H9 (cell line): ENCODE results near the gene PLD5. TPM values are rescaled to one million over a fixed set of nuclear protein-coding genes. Genes with fewer than 3 reads are reported as not detected.

ENCODE experiments used
- DNase-seq: peaks from one replicate; pipeline ENCODE4 v3.0.0-alpha.2; 2017
- H2AFZ ChIP-seq: one replicate; pipeline ENCODE4 v1.6.1; 2013; ENCODE audit warnings: mild to moderate bottlenecking, low read length, control low read depth, moderate library complexity
- H2AK5ac ChIP-seq: 2 replicates; pipeline ENCODE4 v1.6.1; 2013; ENCODE audit warnings: low read length, control low read depth, mixed read lengths; ENCODE audit not compliant: insufficient read length
- H2BK120ac ChIP-seq: one replicate; pipeline ENCODE4 v1.6.1; 2013; ENCODE audit warnings: low read depth, mild to moderate bottlenecking, low read length, control low read depth, inconsistent platforms; ENCODE audit not compliant: poor library complexity, severe bottlenecking
- H2BK12ac ChIP-seq: 2 replicates; pipeline ENCODE4 v1.6.1; 2013; ENCODE audit warnings: low read length, control low read depth, mixed read lengths, low read depth; ENCODE audit not compliant: insufficient read length
- H2BK15ac ChIP-seq: 2 replicates; pipeline ENCODE4 v1.6.1; 2013; ENCODE audit warnings: low read depth, low read length, control low read depth
- H2BK20ac ChIP-seq: one replicate; pipeline ENCODE4 v1.6.1; 2013; ENCODE audit warnings: low read depth, mild to moderate bottlenecking, low read length, control low read depth, inconsistent platforms; ENCODE audit not compliant: poor library complexity, severe bottlenecking
- H2BK5ac ChIP-seq: 2 replicates; pipeline ENCODE4 v1.6.1; 2013; ENCODE audit warnings: low read length, control low read depth, mixed read lengths; ENCODE audit not compliant: insufficient read length
- H3K14ac ChIP-seq: 2 replicates; pipeline ENCODE4 v1.6.1; 2013; ENCODE audit warnings: low read length, control low read depth; ENCODE audit not compliant: insufficient read depth
- H3K18ac ChIP-seq: 2 replicates; pipeline ENCODE4 v1.6.1; 2013; ENCODE audit warnings: low read depth, mild to moderate bottlenecking, mixed read lengths, low read length, control low read depth; ENCODE audit not compliant: insufficient read length
- H3K23ac ChIP-seq: 2 replicates; pipeline ENCODE4 v1.6.1; 2013; ENCODE audit warnings: low read length, control low read depth, mixed read lengths, low read depth; ENCODE audit not compliant: insufficient read length
- H3K23me2 ChIP-seq: 2 replicates; pipeline ENCODE4 v1.6.1; 2013; ENCODE audit warnings: low read depth, mild to moderate bottlenecking, mixed read lengths, low read length, control low read depth; ENCODE audit not compliant: insufficient read length, poor library complexity, severe bottlenecking
- H3K27ac ChIP-seq: 2 replicates; pipeline ENCODE4 v1.5.1; 2013; ENCODE audit warnings: low read length, control low read depth, mixed read lengths, low read depth; ENCODE audit not compliant: insufficient read length
- H3K27me3 ChIP-seq: 2 replicates; pipeline ENCODE4 v1.6.1; 2013; ENCODE audit warnings: low read length, control low read depth, inconsistent platforms; ENCODE audit not compliant: insufficient read depth
- H3K4ac ChIP-seq: 2 replicates; pipeline ENCODE4 v1.6.1; 2013; ENCODE audit warnings: low read depth, mild to moderate bottlenecking, control low read depth, inconsistent platforms, low read length, moderate library complexity
- H3K4me1 ChIP-seq: 2 replicates; pipeline ENCODE4 v1.6.1; 2013; ENCODE audit warnings: low read length, control low read depth, inconsistent platforms; ENCODE audit not compliant: insufficient read depth
- H3K4me2 ChIP-seq: 2 replicates; pipeline ENCODE4 v1.6.1; 2013; ENCODE audit warnings: low read length, control low read depth, mixed read lengths; ENCODE audit not compliant: insufficient read length, insufficient read depth
- H3K56ac ChIP-seq: 2 replicates; pipeline ENCODE4 v1.6.1; 2013; ENCODE audit warnings: low read depth, mild to moderate bottlenecking, mixed read lengths, low read length, control low read depth; ENCODE audit not compliant: insufficient read length
- H3K79me1 ChIP-seq: 2 replicates; pipeline ENCODE4 v1.6.1; 2013; ENCODE audit warnings: low read depth, mild to moderate bottlenecking, moderate library complexity, low read length, control low read depth, inconsistent platforms; ENCODE audit not compliant: insufficient read depth, poor library complexity, severe bottlenecking
- H3K79me2 ChIP-seq: 2 replicates; pipeline ENCODE4 v1.6.1; 2013; ENCODE audit warnings: low read length, control low read depth, inconsistent platforms; ENCODE audit not compliant: insufficient read depth
- H3K9ac ChIP-seq: 2 replicates; pipeline ENCODE4 v1.6.1; 2013; ENCODE audit warnings: low read length, control low read depth, mixed read lengths; ENCODE audit not compliant: insufficient read length; ENCODE audit errors: extremely low read depth
- H3K9me3 ChIP-seq: one replicate; pipeline ENCODE4 v1.6.1; 2013; ENCODE audit warnings: low read depth, low read length, inconsistent platforms; ENCODE audit not compliant: control insufficient read depth
- H3T11ph ChIP-seq: one replicate; pipeline ENCODE4 v1.6.1; 2013; ENCODE audit warnings: mild to moderate bottlenecking, low read length, control low read depth, inconsistent platforms
- H4K20me1 ChIP-seq: one replicate; pipeline ENCODE4 v1.6.1; 2013; ENCODE audit not compliant: control insufficient read depth, insufficient read length, insufficient read depth
- H4K5ac ChIP-seq: 2 replicates; pipeline ENCODE4 v1.6.1; 2013; ENCODE audit warnings: low read depth, mild to moderate bottlenecking, mixed read lengths, low read length, control low read depth; ENCODE audit not compliant: insufficient read length
- H4K8ac ChIP-seq: replicated peaks from 2 replicates; pipeline ENCODE4 v1.6.1; 2013; ENCODE audit warnings: low read length, control low read depth, mixed read lengths, low read depth; ENCODE audit not compliant: insufficient read length
- H4K91ac ChIP-seq: 2 replicates; pipeline ENCODE4 v1.6.1; 2013; ENCODE audit warnings: low read depth, mild to moderate bottlenecking, moderate library complexity, mixed read lengths, low read length, control low read depth; ENCODE audit not compliant: insufficient read length
- H3K27ac Mint-ChIP-seq, 3 experiments: 2 replicates in 2 of 3; 3 replicates in 1 of 3; pipeline ENCODE4 v1.8.0; 2020 to 2021; ENCODE audit warnings: mixed read lengths in 3 of 3, mild to moderate bottlenecking in 1 of 3, moderate library complexity in 1 of 3
- H3K27me3 Mint-ChIP-seq: 2 replicates; pipeline ENCODE4 v1.8.0; 2021; ENCODE audit warnings: low read depth, mild to moderate bottlenecking, moderate library complexity, mixed read lengths
- H3K36me3 Mint-ChIP-seq, 3 experiments: 2 replicates in 2 of 3; 3 replicates in 1 of 3; pipeline ENCODE4 v1.8.0; 2020 to 2021; ENCODE audit warnings: low read depth in 3 of 3, mixed read lengths in 3 of 3; ENCODE audit not compliant: insufficient read depth in 1 of 3
- H3K4me1 Mint-ChIP-seq, 2 experiments: 2 replicates each; pipeline ENCODE4 v1.8.0; 2020; ENCODE audit warnings: mixed read lengths in 2 of 2
- H3K4me3 Mint-ChIP-seq, 2 experiments: 2 replicates in 1 of 2; 3 replicates in 1 of 2; pipeline ENCODE4 v1.8.0; 2020 to 2021; ENCODE audit warnings: mild to moderate bottlenecking in 2 of 2, mixed read lengths in 2 of 2, moderate library complexity in 1 of 2
- H3K9me3 Mint-ChIP-seq, 2 experiments: 2 replicates in 1 of 2; 3 replicates in 1 of 2; pipeline ENCODE4 v1.8.0; 2020; ENCODE audit warnings: mild to moderate bottlenecking in 2 of 2, mixed read lengths in 2 of 2, moderate library complexity in 1 of 2
- WGBS: extraction: QIAGEN DNeasy Blood & Tissue Kit; methylation state at CpG from one replicate; pipeline ENCODE4 v1.1.7; 2013; ENCODE audit warnings: missing lambda C conversion rate, low lambda C conversion rate, mixed read lengths; ENCODE audit not compliant: insufficient read length; ENCODE audit errors: extremely low coverage; 5-methylcytosine and 5-hydroxymethylcytosine counted together
- total RNA-seq: library from RNA; stranded (reverse); gene quantifications from 2 replicates; pipeline ENCODE4 v1.2.1, GENCODE V29; 2021
- TF ChIP-seq, protein P1 (sequence below): fragments of 200-600 bp; sonication (generic); conservative IDR thresholded peaks from 3 replicates; pipeline ENCODE4 v1.8.0; 2021; ENCODE audit warnings: antibody characterized with exemption, mild to moderate bottlenecking

The PLD5 gene
- total RNA-seq, 1 experiment from 2014 or later: 5.2 TPM

DNA sequence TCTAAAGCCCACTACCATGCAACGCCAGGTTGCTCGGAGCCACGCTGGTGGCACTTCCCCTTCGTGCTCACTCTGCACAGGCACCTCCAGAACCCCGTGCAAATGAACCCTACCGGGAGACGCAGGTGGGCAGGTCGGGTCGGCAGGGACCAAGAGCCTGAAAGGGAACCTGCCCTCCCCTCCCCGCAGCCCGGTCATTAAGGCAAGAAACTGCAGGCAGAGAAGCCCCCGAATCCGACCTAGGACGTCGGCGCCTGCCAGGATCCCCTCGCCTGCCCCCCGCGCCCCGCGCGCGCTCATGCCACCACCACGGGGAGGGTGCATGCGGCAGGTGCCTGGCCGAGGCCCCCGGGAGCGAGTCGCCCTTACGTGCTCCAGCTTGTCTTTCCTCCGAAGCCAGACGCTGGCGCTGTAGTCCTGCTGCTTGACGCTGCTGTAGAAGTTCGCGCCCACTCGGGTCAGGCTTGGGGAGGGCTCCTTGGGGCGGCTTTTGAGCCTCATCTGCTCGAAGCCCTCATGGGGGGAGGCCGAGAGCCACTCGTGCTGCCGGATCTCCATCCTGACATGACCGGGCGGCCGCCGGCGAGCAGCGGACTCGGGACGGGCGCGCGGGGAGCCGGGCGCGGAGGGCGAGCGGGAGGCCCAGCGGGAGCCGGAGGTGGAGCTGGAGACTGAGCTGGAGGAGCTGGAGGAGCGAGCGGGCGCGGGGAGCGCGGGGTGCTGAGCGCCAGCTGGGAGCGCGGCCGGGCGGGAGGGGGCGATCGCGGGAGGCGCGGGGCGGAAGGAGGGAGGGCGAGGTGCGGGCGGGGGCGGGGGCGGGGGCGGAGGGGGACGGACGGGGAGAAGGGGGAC lies 552 bp downstream of the PLD5 start:
- Histone ChIP-seq H3K18ac (no peak overlapping the region), H3K23ac (no peak overlapping the region), H3K4me1 (peaks cover 3% of the 10 kb centered on the region; the same call in 1 of the 2 replicates), H3K14ac (peak overlapping the region; percentile 58; the same call in 1 of the 2 replicates), H3K4me2 (peak overlapping the region; percentile 79), H2AK5ac (no peak overlapping the region), H3K79me2 (no peaks in the 10 kb centered on the region), H3K4ac (no peak overlapping the region), H2BK12ac (no peak overlapping the region), H3K79me1 (no peaks in the 10 kb centered on the region), H3K56ac (no peak overlapping the region), H3K9me3 (no peaks in the 10 kb centered on the region), H4K20me1 (no peaks in the 10 kb centered on the region), H4K91ac (no peak overlapping the region), H2BK20ac (no peak overlapping the region), H4K5ac (no peak overlapping the region), H3K9ac (no peak overlapping the region), H2BK15ac (no peak overlapping the region; the same call in 1 of the 2 replicates), H4K8ac (no peak overlapping the region), H3K27ac (no peak overlapping the region), H2BK120ac (no peak overlapping the region), H2AFZ (no peak overlapping the region), H2BK5ac (no peak overlapping the region), H3K23me2 (peaks cover 21% of the 10 kb centered on the region), H3K27me3 (peaks cover 11% of the 10 kb centered on the region), H3T11ph (no peak overlapping the region)
- H3K4me3 Mint-ChIP-seq: peak overlapping the region; percentile 82 to 93
- peak overlapping the region in 1 of 3 experiments; percentile 59; a peak in 1 of 7 replicates for H3K27ac Mint-ChIP-seq
- H3K9me3 Mint-ChIP-seq: no peaks in the 10 kb centered on the region
- no CpG with 5 or more reads among the region's 85 CpGs for WGBS
- peaks cover 20 to 28% of the 10 kb centered on the region in 2 experiments for H3K4me1 Mint-ChIP-seq
- DNase-seq: peak; percentile 82
- TF ChIP-seq, protein P1, sequence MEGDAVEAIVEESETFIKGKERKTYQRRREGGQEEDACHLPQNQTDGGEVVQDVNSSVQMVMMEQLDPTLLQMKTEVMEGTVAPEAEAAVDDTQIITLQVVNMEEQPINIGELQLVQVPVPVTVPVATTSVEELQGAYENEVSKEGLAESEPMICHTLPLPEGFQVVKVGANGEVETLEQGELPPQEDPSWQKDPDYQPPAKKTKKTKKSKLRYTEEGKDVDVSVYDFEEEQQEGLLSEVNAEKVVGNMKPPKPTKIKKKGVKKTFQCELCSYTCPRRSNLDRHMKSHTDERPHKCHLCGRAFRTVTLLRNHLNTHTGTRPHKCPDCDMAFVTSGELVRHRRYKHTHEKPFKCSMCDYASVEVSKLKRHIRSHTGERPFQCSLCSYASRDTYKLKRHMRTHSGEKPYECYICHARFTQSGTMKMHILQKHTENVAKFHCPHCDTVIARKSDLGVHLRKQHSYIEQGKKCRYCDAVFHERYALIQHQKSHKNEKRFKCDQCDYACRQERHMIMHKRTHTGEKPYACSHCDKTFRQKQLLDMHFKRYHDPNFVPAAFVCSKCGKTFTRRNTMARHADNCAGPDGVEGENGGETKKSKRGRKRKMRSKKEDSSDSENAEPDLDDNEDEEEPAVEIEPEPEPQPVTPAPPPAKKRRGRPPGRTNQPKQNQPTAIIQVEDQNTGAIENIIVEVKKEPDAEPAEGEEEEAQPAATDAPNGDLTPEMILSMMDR: peak; percentile 25; the same call in 1 of the 3 replicates
- H3K36me3 Mint-ChIP-seq: no peaks in the 10 kb centered on the region; a peak in 2 of 7 replicates
- H3K27me3 Mint-ChIP-seq: peaks cover 45% of the 10 kb centered on the region
